ENCODE measurements around the gene GRPEL1. TPM values are rescaled to one million over a fixed set of nuclear protein-coding genes. Genes with fewer than 3 reads are reported as not detected.

Gene GRPEL1
- total and polyA plus RNA-seq, 2 of the 13 experiments (the other 11 are each of a cell fraction or from before 2014, with no cell fraction given) = 32.3 to 141 TPM

GRCh38 chr4:7067452-7068278, at the start of gene GRPEL1 (continued):
- TF ChIP-seq GMEB1 (CRISPR knock-in tag; IDR thresholded peaks at IDR 0.05; ENCODE audit: borderline replicate concordance) (peak; percentile 88), ZC3H13 (CRISPR knock-in tag; IDR thresholded peaks at IDR 0.05) (no peak), ARNT2 (CRISPR knock-in tag; IDR thresholded peaks at IDR 0.05; ENCODE audit: low read depth) (peak; percentile 27; the same call in 1 of the 2 replicates), ZMYM2 (CRISPR knock-in tag; IDR thresholded peaks at IDR 0.05) (no peak), SKI (IDR thresholded peaks at IDR 0.05; ENCODE audit: partially characterized antibody) (no peak), ZNF430 (CRISPR knock-in tag; IDR thresholded peaks at IDR 0.05) (no peak), ZNF318 (CRISPR knock-in tag; IDR thresholded peaks at IDR 0.05) (peak; percentile 50; the same call in 1 of the 2 replicates), ZNF292 (CRISPR knock-in tag; IDR thresholded peaks at IDR 0.05; ENCODE audit: borderline replicate concordance, low read depth) (no peak), ZNF746 (CRISPR knock-in tag; IDR thresholded peaks at IDR 0.05) (0 out of 2 replicates have a peak, but pooled peaks have one; percentile 20), ZNF3 (CRISPR knock-in tag; IDR thresholded peaks at IDR 0.05) (no peak), ZNF343 (CRISPR knock-in tag; IDR thresholded peaks at IDR 0.05) (peak; percentile 91), FOXJ3 (CRISPR knock-in tag; IDR thresholded peaks at IDR 0.05; ENCODE audit: borderline replicate concordance) (no peak), HINFP (CRISPR knock-in tag; IDR thresholded peaks at IDR 0.05; ENCODE audit: low read depth) (peak; percentile 72; the same call in 1 of the 2 replicates)
- TF ChIP-seq, protein P1, sequence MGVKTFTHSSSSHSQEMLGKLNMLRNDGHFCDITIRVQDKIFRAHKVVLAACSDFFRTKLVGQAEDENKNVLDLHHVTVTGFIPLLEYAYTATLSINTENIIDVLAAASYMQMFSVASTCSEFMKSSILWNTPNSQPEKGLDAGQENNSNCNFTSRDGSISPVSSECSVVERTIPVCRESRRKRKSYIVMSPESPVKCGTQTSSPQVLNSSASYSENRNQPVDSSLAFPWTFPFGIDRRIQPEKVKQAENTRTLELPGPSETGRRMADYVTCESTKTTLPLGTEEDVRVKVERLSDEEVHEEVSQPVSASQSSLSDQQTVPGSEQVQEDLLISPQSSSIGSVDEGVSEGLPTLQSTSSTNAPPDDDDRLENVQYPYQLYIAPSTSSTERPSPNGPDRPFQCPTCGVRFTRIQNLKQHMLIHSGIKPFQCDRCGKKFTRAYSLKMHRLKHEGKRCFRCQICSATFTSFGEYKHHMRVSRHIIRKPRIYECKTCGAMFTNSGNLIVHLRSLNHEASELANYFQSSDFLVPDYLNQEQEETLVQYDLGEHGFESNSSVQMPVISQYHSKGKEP (CRISPR knock-in tag; IDR thresholded peaks at IDR 0.05) = no peak

All from HepG2 (cell line).